Fibroblast of mammary gland (primary cell): Measurements from ENCODE around the gene NHSL2.
A peak's percentile ranks its signal among the peaks of the same experiment; 100 is the strongest.

ENCODE experiments used
- DNase-seq: peaks from one replicate; pipeline ENCODE4 v3.0.0-alpha.2; 2010; ENCODE audit warnings: low read depth
- H3K4me3 ChIP-seq: 2 replicates; pipeline ENCODE4 v1.5.1; 2011; ENCODE audit warnings: low read depth, mild to moderate bottlenecking, low read length, moderate library complexity; ENCODE audit not compliant: control insufficient read depth
- TF ChIP-seq, protein P1 (sequence below): conservative IDR thresholded peaks from 2 replicates; pipeline ENCODE4 v1.5.1; 2011; ENCODE audit warnings: low read depth, low read length, inconsistent platforms; ENCODE audit not compliant: control insufficient read depth, insufficient read depth

Gene NHSL2

DNA sequence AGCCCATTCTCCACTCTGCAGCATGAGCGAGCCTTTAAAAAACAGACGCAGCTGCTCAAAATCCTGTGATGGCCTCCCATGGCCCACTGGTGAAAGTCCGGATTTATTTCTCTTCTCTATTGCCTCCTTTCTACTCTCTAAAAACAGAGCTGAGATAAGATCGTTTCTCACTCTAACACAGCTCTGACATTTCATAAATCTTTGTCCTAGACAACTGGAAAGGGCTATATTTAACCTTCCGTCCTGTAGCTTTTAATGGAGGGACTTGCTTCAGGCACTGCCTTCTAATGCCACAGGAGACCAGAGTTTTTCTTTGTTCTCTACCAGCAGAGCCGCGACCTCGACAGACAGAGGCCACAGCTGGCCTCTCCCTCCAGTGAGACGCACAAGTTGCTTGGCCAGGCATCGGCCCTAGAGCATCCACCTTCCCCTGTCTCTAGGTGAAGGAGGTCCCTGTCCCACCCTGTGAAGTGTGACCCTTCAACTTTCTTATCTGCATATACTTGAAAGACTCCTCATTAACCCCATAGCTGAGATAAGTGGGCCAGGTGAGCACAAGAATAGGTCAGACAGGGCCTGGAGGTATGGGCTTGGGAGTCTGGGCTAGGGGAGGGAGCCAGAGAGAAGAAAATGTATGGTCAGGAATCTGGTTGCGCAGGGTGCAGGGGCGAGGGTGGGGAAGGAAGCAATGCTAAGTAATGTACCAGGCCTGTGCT lies 171.1 kb downstream of the NHSL2 start:
- TF ChIP-seq, protein P1, sequence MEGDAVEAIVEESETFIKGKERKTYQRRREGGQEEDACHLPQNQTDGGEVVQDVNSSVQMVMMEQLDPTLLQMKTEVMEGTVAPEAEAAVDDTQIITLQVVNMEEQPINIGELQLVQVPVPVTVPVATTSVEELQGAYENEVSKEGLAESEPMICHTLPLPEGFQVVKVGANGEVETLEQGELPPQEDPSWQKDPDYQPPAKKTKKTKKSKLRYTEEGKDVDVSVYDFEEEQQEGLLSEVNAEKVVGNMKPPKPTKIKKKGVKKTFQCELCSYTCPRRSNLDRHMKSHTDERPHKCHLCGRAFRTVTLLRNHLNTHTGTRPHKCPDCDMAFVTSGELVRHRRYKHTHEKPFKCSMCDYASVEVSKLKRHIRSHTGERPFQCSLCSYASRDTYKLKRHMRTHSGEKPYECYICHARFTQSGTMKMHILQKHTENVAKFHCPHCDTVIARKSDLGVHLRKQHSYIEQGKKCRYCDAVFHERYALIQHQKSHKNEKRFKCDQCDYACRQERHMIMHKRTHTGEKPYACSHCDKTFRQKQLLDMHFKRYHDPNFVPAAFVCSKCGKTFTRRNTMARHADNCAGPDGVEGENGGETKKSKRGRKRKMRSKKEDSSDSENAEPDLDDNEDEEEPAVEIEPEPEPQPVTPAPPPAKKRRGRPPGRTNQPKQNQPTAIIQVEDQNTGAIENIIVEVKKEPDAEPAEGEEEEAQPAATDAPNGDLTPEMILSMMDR = no peak
- H3K4me3 ChIP-seq = no peak overlapping the region
- DNase-seq = no peak

DNA sequence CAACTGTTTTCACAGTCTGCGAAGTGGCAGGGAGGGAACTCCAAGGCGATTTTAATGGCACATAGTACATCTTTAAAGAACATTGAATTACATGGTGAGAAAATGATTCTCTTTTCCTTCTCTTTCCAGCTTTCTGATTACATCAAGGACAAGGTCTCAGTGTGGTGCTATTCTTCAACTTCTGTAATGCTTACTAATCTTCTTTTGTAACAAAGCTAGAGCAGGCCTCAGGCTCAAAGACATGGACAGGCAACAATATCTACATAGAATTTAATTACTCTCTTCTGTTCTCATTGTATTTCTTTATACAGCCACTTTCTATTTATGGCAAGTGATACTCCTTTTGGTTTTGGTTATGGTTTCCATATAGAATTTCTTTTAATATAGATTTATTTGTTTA lies 172.6 kb downstream of the NHSL2 start:
- no peak for DNase-seq
- H3K4me3 ChIP-seq = no peak overlapping the region
- TF ChIP-seq, protein P1 = no peak

DNA sequence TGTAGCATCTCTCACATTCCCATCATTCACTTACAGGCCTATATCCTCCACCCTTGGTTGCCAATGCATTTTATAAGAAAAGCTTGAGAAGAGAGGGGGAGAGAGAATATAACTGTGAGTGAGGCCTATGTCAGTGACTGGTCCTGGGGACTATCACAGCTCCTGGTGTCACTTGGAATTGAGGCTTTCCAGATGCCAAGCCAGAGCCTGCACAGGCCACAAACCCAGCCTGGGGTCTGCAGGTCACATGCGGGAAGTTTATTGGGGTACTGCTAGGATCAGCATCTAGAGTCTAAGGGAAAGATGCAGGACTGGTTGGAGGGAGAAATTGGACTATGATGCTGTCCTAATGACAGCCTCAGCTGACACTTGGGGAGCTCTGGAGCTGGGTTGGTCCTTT lies 173.5 kb downstream of the NHSL2 start:
- H3K4me3 ChIP-seq = no peak overlapping the region
- TF ChIP-seq, protein P1 = no peak
- DNase-seq = no peak

DNA sequence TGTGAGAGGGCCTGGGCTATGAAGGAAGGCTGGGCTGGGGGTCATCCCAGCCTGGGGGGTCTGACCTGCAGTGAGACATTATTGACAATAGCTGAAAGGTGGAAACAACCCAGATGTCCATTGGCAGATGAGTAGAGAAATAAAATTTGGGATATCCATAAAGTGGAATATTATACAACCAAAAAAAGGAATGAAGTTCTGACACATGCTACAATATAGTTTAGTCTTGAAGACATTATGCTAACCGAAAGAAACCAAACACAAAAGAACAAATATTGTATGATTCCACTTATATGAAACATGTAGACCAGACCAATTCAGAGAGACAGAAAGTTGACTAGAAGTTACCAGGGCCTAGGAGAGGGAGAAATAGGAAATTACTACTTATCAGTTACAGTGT lies 176.3 kb downstream of the NHSL2 start:
- DNase-seq = no peak
- H3K4me3 ChIP-seq = no peak overlapping the region
- TF ChIP-seq, protein P1 = no peak

DNA sequence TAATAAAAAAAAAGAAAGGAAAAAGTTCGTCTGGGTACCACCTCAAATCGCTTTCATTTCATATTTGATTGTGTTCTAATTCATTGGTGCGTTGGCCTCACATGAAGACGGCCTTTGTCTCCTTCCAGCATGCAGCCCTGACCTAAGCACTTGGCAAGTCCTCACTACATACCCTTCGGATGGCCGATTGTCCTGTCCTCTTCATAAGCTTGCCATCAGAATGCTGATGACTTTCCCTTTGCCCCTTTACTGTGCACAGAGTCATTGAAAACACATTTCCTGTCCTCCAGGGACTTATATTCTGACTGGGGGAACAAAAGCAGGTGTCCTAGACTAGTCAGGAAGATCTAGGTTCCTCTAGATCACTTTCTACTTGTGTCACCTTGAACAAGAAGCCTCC lies 178.1 kb downstream of the NHSL2 start:
- H3K4me3 ChIP-seq = no peak overlapping the region
- DNase-seq = no peak
- TF ChIP-seq, protein P1 = no peak

DNA sequence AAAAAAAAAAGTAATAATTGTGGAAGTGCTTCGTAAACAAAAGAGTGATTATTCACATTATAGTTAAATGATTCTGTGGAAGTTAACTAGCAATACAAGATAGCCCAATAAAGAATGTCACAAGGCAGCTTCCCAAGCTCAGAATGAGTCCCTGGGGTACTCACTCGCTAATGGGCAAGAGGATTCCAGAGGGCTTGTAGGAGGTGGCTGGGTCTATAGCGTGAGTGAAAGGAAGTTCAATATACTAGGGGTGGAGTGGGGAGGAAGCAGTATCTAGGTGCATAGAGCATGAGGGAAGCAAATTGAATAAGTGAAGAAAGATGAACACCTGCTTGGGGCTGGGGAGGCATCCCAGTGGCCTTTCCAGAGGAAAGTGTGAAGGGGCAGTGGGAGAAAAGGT lies 178.6 kb downstream of the NHSL2 start:
- TF ChIP-seq, protein P1 = no peak
- no peak for DNase-seq
- H3K4me3 ChIP-seq = no peak overlapping the region

DNA sequence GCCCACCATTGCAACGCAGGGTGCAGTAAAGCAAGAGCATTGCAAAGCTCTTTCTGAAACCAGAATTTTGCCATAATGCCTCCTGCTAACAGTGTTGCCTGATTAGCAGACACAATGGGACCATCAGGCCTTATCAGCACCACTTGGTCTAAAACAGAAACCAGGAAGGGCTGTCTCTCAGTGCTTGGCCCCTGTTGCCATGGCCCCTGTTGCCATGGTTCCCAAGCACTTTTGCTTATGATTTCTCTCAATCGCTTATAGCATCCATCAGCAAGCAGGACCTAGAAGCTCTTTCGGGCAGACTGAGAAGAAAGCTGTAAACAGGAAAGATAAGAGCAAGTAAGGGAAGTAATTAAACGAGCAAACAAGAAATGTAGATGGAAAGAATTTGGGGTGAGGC lies 184.2 kb downstream of the NHSL2 start:
- DNase-seq = peak; percentile 7
- H3K4me3 ChIP-seq = no peak overlapping the region
- TF ChIP-seq, protein P1 = no peak
